Ishikawa (cell line): ENCODE measurements around the gene LRRC8C.

Experiments used
- CREB1 ChIP-seq: IDR thresholded peaks from 2 replicates; pipeline ENCODE4 v1.6.1; 2012; ENCODE audit warnings: low read depth
- EP300 ChIP-seq: IDR thresholded peaks from 2 replicates; pipeline ENCODE4 v1.6.1; 2012; ENCODE audit warnings: borderline replicate concordance
- FOXM1 ChIP-seq: IDR thresholded peaks from 2 replicates; pipeline ENCODE4 v1.6.1; 2012; ENCODE audit warnings: low read depth, borderline replicate concordance
- MAX ChIP-seq: IDR thresholded peaks from 2 replicates; pipeline ENCODE4 v1.6.1; 2012
- RAD21 ChIP-seq: IDR thresholded peaks from 2 replicates; pipeline ENCODE4 v1.6.1; 2012; ENCODE audit warnings: low read depth
- REST ChIP-seq: IDR thresholded peaks from 2 replicates; pipeline ENCODE4 v1.6.1; 2012; ENCODE audit warnings: low read depth, mild to moderate bottlenecking
- TAF1 ChIP-seq: IDR thresholded peaks from 2 replicates; pipeline ENCODE4 v1.6.1; 2012; ENCODE audit warnings: low read depth, mild to moderate bottlenecking
- TEAD4 ChIP-seq: IDR thresholded peaks from 2 replicates; pipeline ENCODE4 v1.6.1; 2012
- USF1 ChIP-seq: IDR thresholded peaks from 2 replicates; pipeline ENCODE4 v1.6.1; 2012
- YY1 ChIP-seq: IDR thresholded peaks from 2 replicates; pipeline ENCODE4 v1.6.1; 2012; ENCODE audit warnings: low read depth

GRCh38 chr1:89675677-89676076 is 42.8 kb downstream of the LRRC8C start:
- no peak for TF ChIP-seq REST
- no peak for TF ChIP-seq CREB1
- no peak for TF ChIP-seq MAX
- no peak for TF ChIP-seq TEAD4
- no peak for TF ChIP-seq FOXM1
- TF ChIP-seq TAF1: no peak
- no peak for TF ChIP-seq EP300
- TF ChIP-seq YY1: no peak
- no peak for TF ChIP-seq USF1
- TF ChIP-seq RAD21: no peak
